GM19467 (cell line): Measurements from ENCODE around the gene GUCY2D.

Experiments
- ATAC-seq: cut with Tn5 transposase; IDR thresholded peaks from one replicate; pipeline ENCODE4 v1.9.1; 2021; ENCODE audit warnings: mild to moderate bottlenecking, moderate library complexity; ENCODE audit not compliant: unreplicated experiment

GUCY2D gene

DNA sequence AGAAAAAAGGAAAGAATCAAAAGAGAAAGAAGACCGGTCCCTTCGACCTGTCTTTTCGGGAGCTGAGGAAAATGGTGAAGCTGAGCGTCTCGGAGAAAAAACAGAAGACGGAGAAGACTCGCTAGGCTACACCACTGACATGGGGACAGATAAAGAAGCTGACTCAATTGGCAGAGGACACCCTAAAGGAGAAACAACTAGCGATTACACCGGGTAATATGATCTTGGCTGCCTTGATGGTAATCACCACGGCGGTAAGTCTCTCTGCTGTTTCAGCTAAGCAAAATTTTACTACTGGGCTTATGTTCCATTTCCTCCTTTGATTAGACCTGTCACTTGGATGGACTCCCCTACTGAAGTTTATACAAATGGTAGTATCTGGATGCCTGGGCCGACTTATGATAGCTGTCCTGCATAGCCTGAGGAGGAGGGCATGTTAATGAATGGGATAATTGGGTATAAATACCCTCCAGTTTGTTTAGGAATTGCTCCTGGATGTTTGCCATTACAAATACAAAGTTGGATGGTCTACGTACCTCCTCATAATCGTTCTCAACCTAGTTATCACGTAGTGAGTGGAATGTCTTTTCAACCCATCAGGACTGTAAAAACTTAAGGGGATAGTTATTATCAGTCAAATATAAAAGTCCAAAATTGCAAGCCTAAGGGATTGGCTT lies 60.5 kb downstream of the GUCY2D start:
- ATAC-seq, result no peak

DNA sequence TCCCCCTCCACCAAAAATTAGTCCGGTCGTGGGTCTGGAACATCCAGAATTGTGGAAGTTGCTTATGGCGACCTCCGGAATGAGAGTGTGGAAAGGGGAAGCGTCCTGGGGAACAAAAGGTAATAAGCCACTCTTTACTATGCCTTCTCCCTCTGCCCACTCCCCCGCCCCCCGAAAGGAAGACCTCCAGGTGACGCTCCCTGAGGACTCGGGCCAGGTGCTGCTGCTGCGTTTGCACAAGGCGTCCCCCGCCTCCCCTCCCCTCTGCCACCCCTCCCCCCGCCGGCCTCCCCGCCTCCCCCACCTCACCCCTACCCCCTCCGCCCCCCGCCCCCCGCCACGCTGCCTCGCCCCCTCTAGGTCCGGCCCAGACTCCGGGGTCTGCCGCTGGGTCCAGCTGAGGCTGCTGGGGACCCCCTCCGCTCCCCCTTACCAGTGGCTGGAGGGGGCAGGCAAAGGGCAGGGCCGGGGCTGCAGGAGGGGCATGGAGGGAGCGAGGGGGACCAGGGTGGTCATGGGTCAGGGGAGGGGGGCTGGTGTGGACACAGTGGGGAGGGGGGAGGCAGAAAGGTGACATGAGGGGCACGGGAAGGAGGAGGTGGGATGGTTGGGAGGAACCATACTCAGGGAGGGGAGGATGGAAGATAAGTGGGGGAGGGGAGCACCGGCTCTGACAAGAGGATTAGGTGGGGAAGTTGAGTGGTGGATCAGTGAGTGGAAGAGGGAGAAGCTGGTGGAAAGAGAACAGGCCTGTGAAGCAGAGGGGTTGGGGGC lies 61.5 kb downstream of the GUCY2D start:
- ATAC-seq, result no peak

DNA sequence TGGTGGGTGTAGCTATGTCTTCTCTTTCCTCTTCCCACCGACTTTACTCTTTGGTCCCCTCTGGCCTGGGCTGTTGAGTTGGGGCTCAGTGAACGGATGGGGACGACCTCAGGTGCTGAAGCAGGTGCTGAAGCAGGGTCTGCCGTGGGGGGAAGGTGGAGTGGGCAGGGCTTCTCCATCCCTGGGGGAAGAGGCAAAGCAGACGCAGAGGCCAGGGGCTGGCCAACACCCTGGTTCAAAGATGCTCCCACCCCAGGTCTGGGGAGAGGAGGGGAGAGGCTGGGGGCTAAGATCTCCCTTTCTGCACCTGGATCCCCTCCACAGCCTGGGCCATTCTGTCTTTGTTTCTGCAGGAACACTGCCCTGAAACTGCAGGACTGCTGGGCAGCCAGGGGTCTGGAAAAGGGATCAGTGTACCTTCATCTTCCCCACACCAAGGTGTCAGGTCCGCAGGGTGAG lies 62.2 kb downstream of the GUCY2D start:
- ATAC-seq, result no peak

DNA sequence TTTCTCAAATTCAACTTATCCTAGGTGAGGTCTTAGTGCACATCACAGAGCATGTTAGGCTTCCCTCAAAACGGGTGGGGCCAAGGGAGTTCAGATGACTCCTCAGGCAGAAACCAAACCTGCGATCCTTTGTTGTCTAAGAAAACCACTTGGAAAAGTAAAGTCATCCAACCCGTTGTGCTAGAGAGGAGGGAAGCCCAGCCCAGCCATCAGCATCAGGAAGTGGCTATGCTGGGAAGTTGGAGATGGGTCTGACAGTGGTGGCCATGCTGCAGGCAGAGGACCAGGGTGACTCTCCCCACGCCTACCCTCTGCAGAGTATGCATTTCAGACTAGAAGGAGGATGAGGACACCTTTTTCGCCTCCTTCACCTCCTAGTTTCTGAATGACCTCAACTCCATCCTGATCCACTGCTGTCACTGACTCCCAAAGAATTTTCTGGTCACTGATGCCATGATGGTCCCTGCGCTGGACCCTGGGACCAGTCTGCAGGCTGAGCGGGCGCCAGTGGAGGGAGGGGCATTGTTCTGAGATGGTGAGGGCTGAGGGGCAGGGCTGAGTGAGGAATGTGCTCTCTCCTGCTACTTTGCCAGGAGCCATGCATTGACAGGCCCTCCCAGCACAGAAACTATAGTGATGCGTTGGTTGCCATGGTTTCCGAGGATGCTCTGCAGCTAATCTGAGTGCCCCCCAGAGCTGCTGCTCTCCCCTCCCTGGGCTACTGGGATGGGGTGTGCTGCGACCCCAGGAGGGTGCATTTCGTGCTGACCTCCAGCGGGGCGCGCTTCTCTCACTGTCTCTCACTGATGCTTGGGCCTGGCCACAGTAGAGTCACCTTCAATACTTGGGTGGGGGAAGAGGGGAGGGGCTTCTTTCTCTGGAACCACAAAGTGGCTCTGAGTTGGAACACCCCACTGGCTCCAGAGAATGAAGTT lies 64.7 kb downstream of the GUCY2D start:
- no peak for ATAC-seq

DNA sequence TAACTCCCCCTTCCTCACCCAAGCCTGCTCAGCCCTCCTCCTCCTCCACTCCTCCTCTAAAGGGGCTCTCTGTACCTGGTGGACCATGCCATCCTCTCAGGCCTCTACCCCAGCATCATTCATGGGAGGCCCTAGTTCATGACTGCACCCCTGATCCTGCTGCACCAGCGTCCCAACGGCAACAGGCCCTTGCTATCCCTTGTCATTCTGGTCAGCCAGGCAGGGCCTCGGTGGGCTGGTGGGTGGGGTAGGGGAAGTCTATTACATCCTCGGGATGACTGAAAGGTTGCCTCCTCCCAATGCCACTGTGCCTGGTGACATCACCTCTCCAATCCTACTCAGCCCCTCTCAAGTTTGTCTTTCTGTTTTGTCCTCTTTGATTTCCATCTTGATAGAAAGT lies 65.4 kb downstream of the GUCY2D start:
- no peak for ATAC-seq

DNA sequence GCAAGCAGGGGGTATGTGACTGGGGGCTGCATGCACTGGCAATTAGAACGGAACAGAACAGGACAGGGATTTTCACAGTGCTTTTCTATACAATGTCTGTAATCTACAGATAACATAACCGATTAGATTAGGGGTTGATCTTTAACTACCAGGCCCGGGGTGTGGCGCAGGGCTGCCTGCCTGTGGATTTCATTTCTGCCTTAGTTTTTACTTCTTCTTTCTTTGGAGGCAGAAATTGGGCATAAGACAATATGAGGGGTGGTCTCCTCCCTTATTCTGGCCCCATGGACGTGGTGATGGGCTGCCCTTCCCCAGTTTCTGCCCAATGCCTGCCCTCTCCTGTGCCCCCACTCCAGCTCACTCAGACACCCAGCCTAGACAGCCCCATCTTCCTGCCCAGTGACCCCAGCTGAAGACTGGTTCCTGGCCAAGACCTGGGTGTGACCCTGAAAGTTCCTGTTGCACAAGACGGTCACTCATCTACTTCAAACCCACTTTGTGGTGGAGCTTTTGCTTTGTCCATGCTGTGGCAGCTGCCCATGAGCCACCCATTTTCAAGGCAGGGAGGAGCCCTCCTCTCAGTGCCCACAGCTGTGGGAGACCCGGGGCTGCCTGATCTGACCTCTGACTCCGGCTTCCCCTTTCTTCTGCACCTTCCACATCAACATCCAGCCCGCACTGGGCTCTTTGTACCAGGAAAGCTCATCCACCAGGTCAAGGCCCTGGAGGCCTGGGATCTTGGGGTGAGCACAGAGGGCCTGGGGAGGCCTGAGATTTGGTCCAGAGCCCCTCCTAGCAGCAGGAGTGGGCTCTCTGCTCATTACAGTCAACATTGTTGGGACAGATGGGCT lies 66.5 kb downstream of the GUCY2D start:
- ATAC-seq, result no peak

DNA sequence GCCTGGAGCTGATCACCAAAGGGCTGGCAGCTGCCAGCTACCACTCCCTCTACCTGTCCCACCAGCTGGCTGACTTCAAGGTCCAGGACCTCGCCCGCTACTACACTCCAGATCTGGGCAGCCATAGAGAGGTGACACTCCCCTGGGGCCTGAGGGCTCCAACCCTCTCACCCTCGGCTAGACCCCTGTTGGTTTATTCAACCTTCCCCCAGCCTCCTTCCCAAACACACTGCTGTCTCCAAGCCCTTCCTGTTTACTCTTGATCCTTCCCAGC lies 67.1 kb downstream of the GUCY2D start:
- no peak for ATAC-seq
